ACHN (cell line): ENCODE results near the gene SLTM.
"Not testable (repeated sequence)": the region's sequence is repeated elsewhere in the genome, so short reads cannot be mapped to it uniquely, and the experiment has no call there.

Experiments used
- DNase-seq: peaks from one replicate; pipeline ENCODE4 v3.0.0-alpha.2; 2015
- in situ Hi-C: cut with HindIII; loops from 2 replicates; pipeline ENCODE4 v1.10.0; 2017; ENCODE audit warnings: low sequenced_read_pairs, low pct_ligation_motif_present, low pct_unique_long_range_greater_than_20kb

The SLTM gene

GRCh38 chr15:58933281-58934113 lies at the start of gene SLTM:
Gene SLTM, minus strand, starts transcription at chr15:58933679. Its CDS starts 114 bp downstream, at chr15:58933565.
- in situ Hi-C loops = no loop called here

GRCh38 chr15:58983261-58983660 lies 49.8 kb upstream of the SLTM start:
- in situ Hi-C loops = no loop called here

More at GRCh38 chr15:58933281-58934113, at the start of gene SLTM:
- DNase-seq = peak; percentile 88

GRCh38 chr15:58981808-58982475 lies 48.5 kb upstream of the SLTM start:
- DNase-seq = peak; percentile 13
- in situ Hi-C loops = no loop called here

More at GRCh38 chr15:58983261-58983660, 49.8 kb upstream of the SLTM start:
- DNase-seq = no peak

GRCh38 chr15:58980351-58980939 lies 47.0 kb upstream of the SLTM start:
- in situ Hi-C loops = no loop called here
- peak; percentile 56 for DNase-seq

GRCh38 chr15:58977887-58978286 lies 44.4 kb upstream of the SLTM start:
- no peak for DNase-seq
- in situ Hi-C loops = no loop called here

- in situ Hi-C loops = no loop called here
- no peak for DNase-seq
Observed at GRCh38 chr15:58967479-58967878, 34.0 kb upstream of the SLTM start.

GRCh38 chr15:58966698-58967097 lies 33.2 kb upstream of the SLTM start:
- DNase-seq = no peak

GRCh38 chr15:58962662-58963565 lies 29.4 kb upstream of the SLTM start:
- DNase-seq = no peak
- in situ Hi-C loops = no loop called here

More at GRCh38 chr15:58966698-58967097, 33.2 kb upstream of the SLTM start:
- in situ Hi-C loops = no loop called here

- in situ Hi-C loops = no loop called here
- DNase-seq = no peak
Observed at GRCh38 chr15:58962136-58962535, 28.7 kb upstream of the SLTM start.

- DNase-seq = no peak
- in situ Hi-C loops = no loop called here
Observed at GRCh38 chr15:58958811-58959210, 25.3 kb upstream of the SLTM start.

- in situ Hi-C loops = no loop called here
- DNase-seq = peak; percentile 68
Observed at GRCh38 chr15:58957101-58957973, 23.9 kb upstream of the SLTM start.

GRCh38 chr15:58952751-58953150 lies 19.3 kb upstream of the SLTM start:
- in situ Hi-C loops = no loop called here

GRCh38 chr15:58951388-58952007 lies 18.0 kb upstream of the SLTM start:
- in situ Hi-C loops = no loop called here
- no peak for DNase-seq

More at GRCh38 chr15:58952751-58953150, 19.3 kb upstream of the SLTM start:
- DNase-seq = no peak

- in situ Hi-C loops = no loop called here
- no peak for DNase-seq
Observed at GRCh38 chr15:58947179-58947578, 13.7 kb upstream of the SLTM start.

- in situ Hi-C loops, DNase-seq: not testable (repeated sequence)
Observed at GRCh38 chr15:58934974-58935373, 1.5 kb upstream of the SLTM start.

GRCh38 chr15:58934521-58934920 lies 1.0 kb upstream of the SLTM start:
- DNase-seq = peak; percentile 50
- in situ Hi-C loops = no loop called here

GRCh38 chr15:58934114-58934447 lies 602 bp upstream of the SLTM start:
- DNase-seq = no peak
- in situ Hi-C loops = no loop called here
